Epithelial cell of proximal tubule (primary cell): ENCODE results near the gene CIBAR2. TPM values are rescaled to one million over a fixed set of nuclear protein-coding genes. Genes with fewer than 3 reads are reported as not detected.

Source experiments
- DNase-seq: peaks from one replicate; pipeline ENCODE4 v3.0.0-alpha.2; 2011; ENCODE audit warnings: low read depth
- H3K4me3 ChIP-seq: 2 replicates; pipeline ENCODE4 v1.5.1; 2011; ENCODE audit warnings: low read depth, mild to moderate bottlenecking, low read length
- CTCF ChIP-seq: conservative IDR thresholded peaks from 2 replicates; pipeline ENCODE4 v1.5.1; 2012; ENCODE audit warnings: low read depth, mild to moderate bottlenecking, low read length
- total RNA-seq: library from RNA; depleted of rRNA; stranded (reverse); fragments of >200 nt; gene quantifications from 2 replicates; pipeline ENCODE4 v1.2.3, GENCODE V29; 2015

CIBAR2 gene
- total RNA-seq, 1 donor from 2014 or later = not detected

- TF ChIP-seq CTCF = no peak
- DNase-seq = no peak
- no peak overlapping the region for H3K4me3 ChIP-seq
Measured at GRCh38 chr16:85103114-85104079, 8.9 kb downstream of the CIBAR2 start.

- no peak overlapping the region for H3K4me3 ChIP-seq
- no peak for DNase-seq
- TF ChIP-seq CTCF = no peak
Measured at GRCh38 chr16:85101956-85102630, 10.2 kb downstream of the CIBAR2 start.

GRCh38 chr16:85100265-85100664 lies 12.0 kb downstream of the CIBAR2 start:
- no peak overlapping the region for H3K4me3 ChIP-seq
- DNase-seq = no peak
- TF ChIP-seq CTCF = no peak

- no peak for DNase-seq
- no peak overlapping the region for H3K4me3 ChIP-seq
- no peak for TF ChIP-seq CTCF
Measured at GRCh38 chr16:85098565-85098964, 13.7 kb downstream of the CIBAR2 start.

GRCh38 chr16:85096921-85097320 lies 15.4 kb downstream of the CIBAR2 start:
- no peak for TF ChIP-seq CTCF
- DNase-seq = no peak
- no peak overlapping the region for H3K4me3 ChIP-seq

GRCh38 chr16:85094812-85095211 lies 17.5 kb downstream of the CIBAR2 start:
- TF ChIP-seq CTCF = no peak
- DNase-seq = no peak
- no peak overlapping the region for H3K4me3 ChIP-seq
